ENCODE results near the gene PPP1R11.
"Not testable (repeated sequence)": the region's sequence is repeated elsewhere in the genome, so short reads cannot be mapped to it uniquely, and the experiment has no call there.

The PPP1R11 gene

DNA sequence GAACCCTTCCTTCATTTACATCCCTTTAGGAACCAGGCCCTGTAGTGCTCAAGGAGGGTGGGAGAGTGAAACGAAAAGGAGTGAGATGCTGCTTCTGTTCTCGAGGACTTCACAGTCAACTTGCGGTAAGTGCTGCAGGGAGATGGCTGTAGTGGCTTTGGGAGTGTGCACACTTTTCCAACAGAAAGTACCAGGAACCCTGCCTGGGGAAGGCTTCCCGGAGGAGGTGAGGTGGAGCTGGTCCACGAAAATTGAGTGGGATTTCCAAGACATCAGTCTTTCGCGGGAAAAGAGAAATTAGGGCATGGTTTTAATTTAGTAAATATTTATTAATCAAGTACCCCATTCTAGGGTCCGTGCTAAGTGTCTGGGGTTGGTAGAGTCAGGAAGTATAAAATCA, 33.2 kb downstream of the PPP1R11 start:
- no peak for DNase-seq

DNA sequence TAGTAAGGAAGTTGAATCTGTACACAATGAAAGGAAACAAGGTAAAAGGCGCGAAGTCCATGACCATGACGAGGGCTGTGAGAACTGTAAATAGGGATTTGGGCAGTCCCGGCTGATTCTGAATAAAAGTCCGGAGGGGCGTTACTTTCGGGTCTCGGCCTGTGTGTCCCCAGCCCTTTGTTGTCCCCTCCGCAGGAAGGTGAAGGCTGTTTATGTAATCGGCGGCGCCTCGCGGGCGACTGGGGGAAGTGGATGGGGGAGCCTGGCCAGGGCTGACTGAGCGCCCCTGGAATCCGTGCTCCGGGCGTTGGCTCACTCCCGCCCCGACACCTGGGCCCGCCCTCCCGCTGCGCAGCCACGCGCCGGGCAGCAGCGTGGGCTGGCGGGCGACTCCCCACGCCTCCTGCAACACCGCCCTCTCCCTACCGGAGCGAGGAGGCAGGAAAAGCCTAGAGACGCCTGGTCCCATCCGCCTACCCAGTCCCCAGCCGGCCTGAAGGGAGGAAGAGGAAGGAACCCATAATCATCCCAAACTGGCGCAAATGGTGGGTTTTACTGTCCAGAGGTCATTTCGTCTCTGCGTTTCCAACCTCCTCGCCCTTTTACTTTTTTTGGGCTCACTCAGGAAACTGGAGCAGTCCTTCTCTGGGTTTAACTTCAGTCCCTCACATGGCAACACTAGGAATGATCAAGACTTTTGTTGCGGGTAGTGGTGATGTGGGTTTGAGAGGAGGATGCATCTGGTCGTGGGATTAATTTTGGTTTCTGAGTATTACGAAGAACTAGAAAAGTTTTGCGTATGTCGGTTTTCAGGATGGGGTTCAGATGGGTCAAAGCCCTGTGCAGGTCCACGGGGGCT, 33.8 kb downstream of the PPP1R11 start:
- no peak for DNase-seq

DNA sequence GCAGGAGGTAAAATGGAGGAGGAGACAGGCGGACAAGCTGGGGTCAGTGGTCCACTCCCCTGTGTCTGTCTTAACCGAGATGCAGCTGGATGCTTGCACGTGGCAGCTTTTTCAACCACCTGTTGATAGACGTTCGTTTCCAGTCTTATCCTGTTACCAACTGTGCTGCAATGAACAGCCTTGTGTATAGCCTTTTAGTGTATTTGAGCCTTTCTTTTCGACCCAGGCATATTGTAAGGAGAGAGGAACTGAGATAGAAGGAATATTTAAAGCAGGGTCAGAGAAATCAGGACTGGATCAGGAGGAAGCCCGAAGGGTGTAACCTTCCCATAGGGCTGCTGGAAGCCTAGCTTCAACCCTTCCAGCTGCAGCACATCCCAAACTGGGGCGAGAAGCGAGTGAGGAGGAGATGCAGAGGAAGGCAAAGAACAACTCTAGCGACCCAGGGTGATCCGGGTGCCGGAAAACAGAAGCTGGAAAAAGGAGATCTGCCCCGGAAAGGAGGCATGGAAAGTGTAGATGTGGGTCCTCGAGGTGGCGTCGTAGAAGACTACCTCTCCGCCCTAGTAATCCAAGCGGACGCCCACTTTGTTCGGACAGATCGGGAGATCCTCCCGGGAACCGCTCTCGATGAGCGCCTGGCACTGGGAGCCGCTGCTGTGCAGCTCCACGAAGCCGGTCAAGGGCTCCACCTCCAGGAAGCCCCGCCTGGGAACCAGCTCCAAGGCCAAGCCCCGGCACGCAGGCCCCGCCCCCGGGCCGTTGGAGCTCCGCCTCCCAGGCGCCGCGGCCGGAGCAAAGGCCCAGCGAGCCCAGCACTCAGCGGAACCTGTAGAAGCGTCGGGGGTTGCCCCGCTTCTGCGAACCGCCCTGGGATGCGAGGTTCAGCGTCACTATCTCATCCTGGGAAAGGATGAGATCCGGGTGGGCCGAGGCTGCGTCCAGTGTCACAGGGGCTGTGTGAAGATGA, 34.7 kb downstream of the PPP1R11 start:
- DNase-seq = peak; percentile 53

DNA sequence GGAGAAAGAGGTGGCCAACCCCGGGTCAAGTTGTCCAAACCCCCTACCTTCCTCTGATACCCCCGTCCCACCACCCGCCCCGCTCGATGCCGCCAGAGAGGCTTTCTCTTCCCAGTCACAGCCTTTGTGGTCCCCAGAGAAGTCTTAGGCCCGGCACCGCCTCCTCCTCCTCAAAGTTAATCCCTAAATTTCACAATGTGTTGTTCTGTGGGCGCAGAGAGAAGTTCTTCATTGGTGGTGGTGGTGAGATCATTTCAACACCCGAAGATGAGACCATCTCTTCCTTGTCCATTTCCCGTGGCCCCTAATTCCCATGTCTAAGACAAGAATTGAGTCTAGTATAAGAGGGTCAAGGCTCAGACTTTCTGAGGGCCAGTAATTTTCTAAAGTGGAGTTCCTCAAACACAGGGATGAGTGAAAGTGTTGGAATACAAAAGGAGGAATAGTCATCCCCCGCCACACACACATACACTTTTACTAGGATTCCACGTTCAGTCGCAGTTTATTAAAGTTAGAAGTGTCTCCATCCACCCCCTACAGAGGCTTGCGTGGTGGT, 35.5 kb downstream of the PPP1R11 start:
- no peak for DNase-seq

DNA sequence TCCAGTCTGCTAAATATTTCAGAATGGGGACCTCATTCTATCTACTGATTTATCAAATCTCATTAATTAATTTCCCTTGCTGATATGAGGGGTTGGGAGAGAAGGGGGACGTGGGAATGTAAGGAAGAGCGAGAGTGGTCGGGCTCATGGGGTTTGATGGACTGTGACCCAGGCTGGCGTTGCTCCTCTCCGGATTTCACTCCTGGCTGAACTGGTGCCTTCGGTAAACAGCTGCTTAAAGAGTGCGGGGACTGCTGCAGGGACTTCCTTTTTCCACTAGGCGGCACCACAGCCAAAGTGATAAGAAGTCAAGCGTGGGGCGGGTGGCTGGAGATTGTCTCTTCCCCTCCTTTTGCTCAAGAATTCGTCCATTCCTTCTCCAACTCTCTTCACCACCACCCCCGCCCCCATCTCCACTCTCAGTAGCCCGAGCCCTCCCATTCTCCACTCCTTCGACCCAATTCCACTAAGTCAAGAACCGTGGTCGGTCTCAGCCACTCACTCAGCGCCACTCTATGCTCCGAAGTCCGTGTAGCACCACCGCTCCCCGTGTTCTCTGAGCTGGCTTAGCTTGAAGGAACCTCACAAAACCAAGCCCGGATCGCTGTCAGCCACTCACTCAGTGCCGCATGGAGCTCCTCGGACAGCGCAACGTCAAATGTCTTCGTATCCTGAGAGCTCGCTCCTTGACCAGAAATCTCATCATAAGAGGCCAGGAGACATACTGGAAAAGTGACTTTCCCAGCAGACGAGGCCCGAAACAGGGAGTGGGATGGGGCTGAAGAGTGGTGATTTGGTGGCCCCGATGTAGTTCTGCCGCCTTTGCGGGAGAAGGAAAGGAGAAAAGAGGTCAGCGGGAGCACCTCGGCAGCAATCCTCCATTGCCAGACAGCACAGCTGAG, 36.2 kb downstream of the PPP1R11 start:
- DNase-seq = peak; percentile 66

DNA sequence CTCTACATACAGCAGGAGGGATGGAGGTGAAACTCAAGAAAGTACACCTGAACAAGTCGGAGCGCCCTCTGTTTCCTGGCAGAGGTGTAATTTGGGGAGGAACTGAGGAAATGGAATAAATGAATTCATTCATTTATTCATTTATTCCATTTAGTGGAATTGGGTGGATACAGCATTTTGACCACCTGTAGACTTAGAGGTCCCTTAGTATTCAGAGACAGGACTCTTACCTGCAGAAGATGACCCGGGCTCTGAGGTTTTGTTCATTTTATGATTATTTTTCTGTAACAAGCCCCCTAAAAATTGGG, 36.8 kb downstream of the PPP1R11 start:
- DNase-seq = no peak

DNA sequence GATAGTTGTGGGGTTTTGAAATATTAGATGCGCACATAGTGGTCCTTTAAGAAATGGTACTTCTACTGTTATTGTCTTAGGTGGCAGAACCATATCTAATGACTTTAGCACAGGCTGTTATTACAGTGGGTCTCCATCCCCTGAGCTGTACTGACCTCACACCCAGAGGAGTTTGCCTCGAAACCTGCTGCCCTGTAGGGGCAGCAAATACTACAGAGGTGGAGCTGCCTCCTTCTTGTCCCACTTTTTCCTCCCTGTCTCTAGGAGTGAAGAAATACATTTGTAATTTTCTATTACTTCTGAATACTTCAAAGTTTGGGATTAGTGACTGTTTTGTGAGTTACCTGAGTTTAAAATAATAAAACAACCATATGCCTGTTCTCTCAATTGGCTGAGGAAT, 37.7 kb downstream of the PPP1R11 start:
- DNase-seq = no peak

DNA sequence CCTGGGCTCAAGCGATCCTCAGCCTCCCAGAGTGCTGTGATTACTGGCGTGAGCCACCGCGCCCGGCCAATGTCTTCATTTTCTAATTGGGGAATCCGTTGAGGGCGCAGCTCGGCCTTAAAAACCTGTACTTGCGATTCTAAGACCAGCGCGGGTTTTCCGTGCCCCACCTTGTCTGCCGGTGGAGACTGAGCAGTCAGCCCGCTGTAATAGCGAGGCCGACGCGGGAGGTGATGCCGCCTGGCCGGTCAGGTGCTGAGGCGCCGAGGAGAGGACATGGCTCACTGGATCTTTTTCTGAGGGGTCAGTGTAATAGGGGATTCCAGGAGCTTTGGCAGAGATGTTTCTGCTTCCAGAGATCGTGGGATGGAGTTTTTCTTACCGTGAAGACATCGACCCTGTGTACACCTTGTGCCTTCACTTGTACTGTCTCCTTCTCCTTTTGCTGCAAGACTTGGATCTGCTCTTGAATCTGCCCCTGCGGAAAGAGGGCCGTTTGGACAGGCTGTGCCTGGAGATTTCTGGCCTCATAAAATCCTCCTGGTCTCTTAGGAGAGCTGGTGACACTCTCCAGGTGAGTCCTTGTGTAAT, 44.4 kb downstream of the PPP1R11 start:
- no peak for DNase-seq

DNA sequence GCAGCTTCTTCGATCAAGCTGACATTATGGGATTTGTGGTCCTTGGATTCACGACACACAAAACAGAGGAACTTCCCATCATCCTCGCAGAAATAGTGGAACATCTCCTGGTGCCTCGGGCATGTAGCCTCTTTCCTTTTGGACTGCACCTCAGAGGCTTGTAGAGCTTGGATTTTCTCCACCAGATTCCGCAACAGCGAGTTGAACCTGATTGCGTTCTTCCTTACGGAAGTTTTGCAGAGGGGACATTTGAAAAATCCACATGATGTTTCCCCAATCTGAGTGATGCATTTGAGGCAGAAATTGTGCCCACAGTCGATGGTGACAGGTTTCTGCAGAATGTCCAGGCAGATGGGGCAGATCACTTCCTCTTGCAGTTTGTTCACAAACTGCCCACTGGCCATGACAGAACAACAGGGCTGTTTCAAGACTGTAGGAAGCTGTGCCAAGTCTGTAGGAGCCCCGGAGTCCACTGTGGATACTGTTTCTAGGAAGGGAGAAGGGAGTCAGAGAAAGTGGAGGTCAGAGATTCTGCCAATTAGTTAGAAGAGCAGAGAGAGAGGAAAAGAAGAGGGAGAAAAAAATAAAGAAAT, 45.5 kb downstream of the PPP1R11 start:
- no peak for DNase-seq

DNA sequence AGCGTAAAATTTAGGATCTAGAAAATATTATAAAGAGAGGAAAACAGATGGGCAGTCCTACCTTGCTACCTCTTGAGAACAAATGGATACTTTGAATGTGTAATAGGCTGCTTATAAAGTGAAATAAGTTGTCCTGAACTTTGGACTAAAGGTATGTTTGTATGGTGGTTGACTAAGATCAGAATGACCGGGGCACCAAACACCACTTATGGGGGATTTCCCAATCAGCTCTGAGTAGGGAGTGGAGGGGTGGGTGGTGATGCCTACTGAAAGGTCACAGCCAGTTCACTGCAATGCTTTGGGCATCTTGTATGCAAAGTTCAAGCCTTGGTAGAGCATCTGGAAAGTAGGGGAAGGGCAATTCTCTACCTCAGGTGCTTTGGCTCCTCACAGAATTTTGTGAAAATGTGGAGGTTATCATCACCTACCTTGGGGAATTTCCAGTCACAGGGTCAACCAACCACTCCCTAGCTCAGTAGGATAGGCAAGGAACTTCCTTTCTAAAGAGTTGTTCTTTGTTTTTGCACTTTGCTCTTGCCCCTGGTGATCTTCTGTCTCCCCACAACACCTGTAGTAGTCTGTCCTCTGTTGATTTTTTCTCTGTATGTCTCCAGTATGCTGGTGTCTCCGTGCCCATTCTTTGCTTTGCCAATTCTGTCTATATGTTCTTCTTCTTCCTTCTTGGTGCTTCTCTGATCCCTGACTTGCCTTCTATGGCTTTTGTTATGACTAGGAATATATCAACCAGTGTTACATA, 46.2 kb downstream of the PPP1R11 start, which contains the start of gene TRIM31:
TRIM31 (minus strand) TSS at position 88 of the 757 bp plus-strand sequence. CDS start 285 bp downstream, outside the sequence.
- DNase-seq = no peak

DNA sequence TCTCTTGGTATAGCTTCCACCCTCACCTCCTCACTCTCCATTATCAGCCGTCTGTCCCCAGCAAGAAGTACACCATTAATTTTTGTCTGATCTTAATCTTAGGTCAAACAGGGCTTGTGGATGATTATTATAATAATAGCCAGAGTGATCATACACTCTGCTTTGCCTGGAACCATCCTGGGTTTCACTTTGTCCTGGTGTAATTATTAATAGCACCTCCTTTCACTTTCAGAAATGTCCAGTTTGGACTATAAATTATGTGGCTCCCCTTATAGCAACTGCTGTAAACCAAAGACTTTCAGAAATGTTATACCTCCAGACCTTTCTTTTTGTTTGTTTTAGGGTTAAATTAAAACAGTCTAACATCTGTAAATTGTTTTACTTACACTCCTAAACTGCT, 46.8 kb downstream of the PPP1R11 start:
- no peak for DNase-seq

DNA sequence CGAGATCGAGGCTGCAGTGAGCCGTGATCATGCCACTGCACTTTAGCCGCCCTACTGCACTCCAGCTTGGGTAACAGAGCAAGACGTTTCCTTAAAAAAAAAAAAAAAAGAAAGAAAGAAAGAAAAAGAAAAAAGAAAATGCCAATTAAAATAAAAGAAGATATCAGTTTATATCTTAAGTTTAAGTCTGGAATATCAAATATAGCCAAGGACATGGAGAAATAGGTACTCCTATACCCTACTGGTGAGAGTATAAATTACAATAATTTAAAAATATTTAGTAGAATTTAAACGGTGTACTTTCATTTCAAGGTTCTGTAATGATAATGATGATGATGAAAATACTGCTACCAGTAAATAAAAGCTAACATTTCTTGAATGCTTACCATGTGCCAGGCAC, 49.7 kb downstream of the PPP1R11 start:
- DNase-seq = no peak

DNA sequence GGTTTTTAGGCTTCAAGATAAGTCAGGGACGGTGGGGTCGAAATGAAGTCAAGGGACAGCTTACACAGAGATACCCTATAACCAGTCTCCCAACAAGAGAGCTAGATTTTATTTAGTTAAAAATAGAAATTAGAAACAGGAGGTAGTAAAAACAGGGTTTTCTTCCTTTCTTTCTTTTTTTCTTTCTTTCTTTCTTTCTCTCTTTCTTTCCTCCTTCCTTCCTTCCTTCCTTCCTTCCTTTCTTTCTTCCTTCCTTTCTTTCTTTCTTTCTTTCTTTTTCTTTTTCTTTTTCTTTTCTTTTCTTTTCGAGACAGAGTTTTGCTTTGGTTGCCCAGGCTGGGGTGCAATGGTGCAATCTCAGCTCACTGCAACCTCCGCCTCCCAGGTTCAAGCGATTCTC, 51.7 kb downstream of the PPP1R11 start:
- not testable (repeated sequence) for DNase-seq
